ENCODE measurements around the gene SMC1A.

SMC1A gene

DNA sequence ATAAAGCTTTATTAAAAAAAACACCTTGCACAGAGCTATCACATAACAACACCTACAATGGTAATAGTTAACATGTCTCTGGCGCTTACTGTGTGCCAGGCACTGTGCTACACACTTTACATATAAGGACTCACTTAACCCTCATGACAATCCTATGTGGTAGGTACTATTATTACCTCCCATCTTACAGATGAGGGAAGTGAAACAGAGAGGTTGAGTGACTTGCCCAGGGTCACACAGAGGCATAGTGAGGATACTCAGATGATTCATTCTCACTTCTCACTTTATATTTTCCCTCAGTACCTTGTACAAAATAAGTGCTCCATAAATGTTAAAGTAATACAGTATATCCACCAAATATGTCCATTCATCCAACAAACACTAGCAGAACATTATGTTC is 97.7 kb downstream of the SMC1A start:
- H3K4me1 ChIP-seq (ENCODE audit: insufficient read depth, low read length, poor library complexity, severe bottlenecking): no peaks in the 10 kb centered on the region
- no peak overlapping the region for H3K4me3 ChIP-seq (ENCODE audit: low read length, poor library complexity, severe bottlenecking)
- TF ChIP-seq, protein P1, sequence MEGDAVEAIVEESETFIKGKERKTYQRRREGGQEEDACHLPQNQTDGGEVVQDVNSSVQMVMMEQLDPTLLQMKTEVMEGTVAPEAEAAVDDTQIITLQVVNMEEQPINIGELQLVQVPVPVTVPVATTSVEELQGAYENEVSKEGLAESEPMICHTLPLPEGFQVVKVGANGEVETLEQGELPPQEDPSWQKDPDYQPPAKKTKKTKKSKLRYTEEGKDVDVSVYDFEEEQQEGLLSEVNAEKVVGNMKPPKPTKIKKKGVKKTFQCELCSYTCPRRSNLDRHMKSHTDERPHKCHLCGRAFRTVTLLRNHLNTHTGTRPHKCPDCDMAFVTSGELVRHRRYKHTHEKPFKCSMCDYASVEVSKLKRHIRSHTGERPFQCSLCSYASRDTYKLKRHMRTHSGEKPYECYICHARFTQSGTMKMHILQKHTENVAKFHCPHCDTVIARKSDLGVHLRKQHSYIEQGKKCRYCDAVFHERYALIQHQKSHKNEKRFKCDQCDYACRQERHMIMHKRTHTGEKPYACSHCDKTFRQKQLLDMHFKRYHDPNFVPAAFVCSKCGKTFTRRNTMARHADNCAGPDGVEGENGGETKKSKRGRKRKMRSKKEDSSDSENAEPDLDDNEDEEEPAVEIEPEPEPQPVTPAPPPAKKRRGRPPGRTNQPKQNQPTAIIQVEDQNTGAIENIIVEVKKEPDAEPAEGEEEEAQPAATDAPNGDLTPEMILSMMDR (conservative IDR thresholded peaks at IDR 0.05; ENCODE audit: low read length): no peak
- TF ChIP-seq EZH2phosphoT487 (IDR thresholded peaks at IDR 0.05; ENCODE audit: borderline replicate concordance): no peak
- no peak overlapping the region for H3K9ac ChIP-seq (ENCODE audit: low read depth, low read length, poor library complexity, severe bottlenecking)
- H3K79me2 ChIP-seq (ENCODE audit: insufficient read depth, low read length): no peaks in the 10 kb centered on the region
- H3K4me2 ChIP-seq (ENCODE audit: low read depth, low read length, poor library complexity, severe bottlenecking): no peak overlapping the region
- H4K20me1 ChIP-seq (ENCODE audit: insufficient read depth, low read length, poor library complexity, severe bottlenecking): no peaks in the 10 kb centered on the region
- no peak overlapping the region for H2AFZ ChIP-seq (ENCODE audit: low read length)
- H3K9me3 ChIP-seq (ENCODE audit: insufficient read depth, low read depth, low read length): no peaks in the 10 kb centered on the region
- no peaks in the 10 kb centered on the region for H3K36me3 ChIP-seq (ENCODE audit: insufficient read depth, low read length)
- no peaks in the 10 kb centered on the region for H3K27me3 ChIP-seq (ENCODE audit: insufficient read depth, low read length, poor library complexity, severe bottlenecking)
- H3F3A ChIP-seq (ENCODE audit: low read depth): no peaks in the 10 kb centered on the region
- H3K9me2 ChIP-seq (replicated peaks; ENCODE audit: low read depth, low read length): no peaks in the 10 kb centered on the region

All from Loucy (cell line).